Gastroesophageal sphincter (tissue), 2 donors: ENCODE results near the gene PPP1R14C.

Experiments
- POLR2A ChIP-seq, 2 donors: fragments of 450-650 bp; IDR thresholded peaks; one replicate each; pipeline ENCODE4 v1.6.1; 2017; ENCODE audit warnings: antibody characterized with exemption in 2 of 2, mild to moderate bottlenecking in 2 of 2, moderate library complexity in 1 of 2
- POLR2AphosphoS5 ChIP-seq: sonication (generic); formaldehyde crosslinking; IDR thresholded peaks from one replicate; pipeline ENCODE4 v1.6.1; 2017; ENCODE audit warnings: antibody characterized with exemption

DNA sequence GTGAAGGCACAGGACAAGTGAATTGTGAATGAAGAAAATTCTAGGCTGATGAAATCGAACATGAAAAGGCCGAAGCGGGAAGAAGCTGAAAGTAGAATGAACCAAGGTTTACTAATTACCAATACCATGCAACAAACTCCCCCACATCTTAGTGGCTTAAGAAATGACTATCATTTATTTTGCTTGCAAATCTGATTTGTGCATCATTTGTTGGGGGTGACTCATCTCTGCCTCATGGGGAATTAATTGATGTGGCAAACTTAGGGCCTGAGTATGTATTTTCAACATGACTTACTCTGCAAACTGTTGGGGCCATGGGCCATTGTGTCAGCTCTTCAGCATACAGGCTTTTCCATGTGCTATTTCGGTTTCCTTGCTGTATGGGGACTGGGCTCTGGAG is 26.8 kb downstream of the PPP1R14C start:
- no peak for TF ChIP-seq POLR2AphosphoS5
- TF ChIP-seq POLR2A (IDR thresholded peaks at IDR 0.05): no peak
